Measurements from ENCODE around the gene CAMSAP1. TPM values are rescaled to one million over a fixed set of nuclear protein-coding genes. Genes with fewer than 3 reads are reported as not detected.

The CAMSAP1 gene
- total and polyA plus RNA-seq, 2 of the 4 experiments (the other 2 are of a cell fraction) = 8.2 to 19.5 TPM

DNA sequence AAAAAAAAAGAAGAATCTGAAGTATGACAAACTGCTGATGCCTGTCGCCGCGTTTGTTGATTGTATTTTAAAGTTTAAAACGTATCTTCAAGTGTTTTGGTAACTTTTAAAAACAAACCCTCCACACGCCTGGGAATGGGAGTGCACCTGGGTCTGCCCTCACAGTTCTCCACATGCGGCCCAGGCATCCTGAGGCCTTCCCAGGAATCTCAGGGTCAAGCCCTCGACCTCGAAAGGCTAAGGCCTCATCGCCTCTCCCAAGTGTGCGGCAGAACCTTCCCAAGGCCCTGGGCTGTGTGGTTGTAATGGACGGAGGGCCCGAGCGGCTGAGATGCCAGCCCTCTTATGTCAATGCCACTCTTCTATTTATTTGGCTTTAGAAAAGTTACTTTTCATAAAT lies 94.4 kb downstream of the CAMSAP1 start:
- WGBS, 2 experiments (ENCODE audit: extremely low coverage in 2 of 2, insufficient read length in 1 of 2) = 100% methylated on average over 1 of the region's 13 CpGs; no CpG with 5 or more reads in 1 of the 2 experiments
- Histone ChIP-seq H4K91ac (ENCODE audit: insufficient read depth, low read depth, low read length) (no peak overlapping the region), H2BK120ac (ENCODE audit: low read depth, low read length) (no peak overlapping the region), H3K27me3 (ENCODE audit: control insufficient read depth, insufficient read depth, low read length) (no peaks in the 10 kb centered on the region), H3K27ac (ENCODE audit: insufficient read depth, low read length) (no peak overlapping the region), H3K4me1 (ENCODE audit: control insufficient read depth, insufficient read depth, low read length) (no peaks in the 10 kb centered on the region), H3K9ac (ENCODE audit: low read depth, low read length) (no peak overlapping the region), H3K23ac (ENCODE audit: low read depth, low read length) (no peak overlapping the region), H2BK5ac (ENCODE audit: low read depth, low read length, poor library complexity, severe bottlenecking) (no peak overlapping the region), H3K36me3 (ENCODE audit: control insufficient read depth, insufficient read depth, low read length) (peaks cover 63% of the 10 kb centered on the region), H3K18ac (ENCODE audit: low read depth, low read length) (no peak overlapping the region), H4K20me1 (ENCODE audit: insufficient read depth, low read length) (0 out of 2 replicates have a peak, but pooled peaks cover 5% of the 10 kb centered on the region), H3K9me1 (ENCODE audit: insufficient read depth, low read length) (peaks cover 8% of the 10 kb centered on the region; the same call in 1 of the 2 replicates), H2AK9ac (replicated peaks; ENCODE audit: low read depth, low read length, poor library complexity) (no peak overlapping the region), H4K8ac (ENCODE audit: low read depth in 2 of 2, low read length in 2 of 2) (no peak overlapping the region), H2AK5ac (ENCODE audit: low read depth, low read length) (no peak overlapping the region), H2BK20ac (ENCODE audit: low read depth, low read length) (no peak overlapping the region), H3K56ac (ENCODE audit: extremely low read depth, insufficient read depth, low read length) (no peak overlapping the region), H4K5ac (ENCODE audit: low read depth, low read length) (no peak overlapping the region), H3K14ac (replicated peaks; ENCODE audit: low read depth, low read length) (no peak overlapping the region), H3K4ac (ENCODE audit: low read depth, low read length) (no peak overlapping the region), H2BK15ac (ENCODE audit: low read depth, low read length) (no peak overlapping the region), H3K9me3 (ENCODE audit: control insufficient read depth, insufficient read depth, low read length) (no peaks in the 10 kb centered on the region), H3K79me1 (ENCODE audit: low read depth in 1 of 2, low read length in 2 of 2) (peaks cover 0 to 3% of the 10 kb centered on the region in 2 experiments; a peak in 1 of 4 replicates), H3K4me3 (ENCODE audit: insufficient read depth, low read depth, low read length) (no peak overlapping the region), H2AFZ (replicated peaks; ENCODE audit: low read length, poor library complexity) (no peak overlapping the region), H3K4me2 (ENCODE audit: low read depth, low read length) (no peak overlapping the region)
- intact Hi-C loops (cut with micrococcal nuclease) = no loop called here
- ChIA-PET POLR2A (ENCODE audit: unreplicated experiment) (no interaction called here), CTCF (no interaction called here)
- in situ Hi-C loops (cut with MboI; ENCODE audit: low sequenced_read_pairs) = no loop called here
- no TSS peak for BruUV-seq (replicated peaks)
- TF ChIP-seq FOS (IDR thresholded peaks at IDR 0.05; ENCODE audit: low read depth, low read length) (no peak), CEBPB (IDR thresholded peaks at IDR 0.05; ENCODE audit: low read depth, low read length) (no peak), BHLHE40 (IDR thresholded peaks at IDR 0.05; ENCODE audit: low read depth, low read length) (no peak)
- TF ChIP-seq, protein P1, sequence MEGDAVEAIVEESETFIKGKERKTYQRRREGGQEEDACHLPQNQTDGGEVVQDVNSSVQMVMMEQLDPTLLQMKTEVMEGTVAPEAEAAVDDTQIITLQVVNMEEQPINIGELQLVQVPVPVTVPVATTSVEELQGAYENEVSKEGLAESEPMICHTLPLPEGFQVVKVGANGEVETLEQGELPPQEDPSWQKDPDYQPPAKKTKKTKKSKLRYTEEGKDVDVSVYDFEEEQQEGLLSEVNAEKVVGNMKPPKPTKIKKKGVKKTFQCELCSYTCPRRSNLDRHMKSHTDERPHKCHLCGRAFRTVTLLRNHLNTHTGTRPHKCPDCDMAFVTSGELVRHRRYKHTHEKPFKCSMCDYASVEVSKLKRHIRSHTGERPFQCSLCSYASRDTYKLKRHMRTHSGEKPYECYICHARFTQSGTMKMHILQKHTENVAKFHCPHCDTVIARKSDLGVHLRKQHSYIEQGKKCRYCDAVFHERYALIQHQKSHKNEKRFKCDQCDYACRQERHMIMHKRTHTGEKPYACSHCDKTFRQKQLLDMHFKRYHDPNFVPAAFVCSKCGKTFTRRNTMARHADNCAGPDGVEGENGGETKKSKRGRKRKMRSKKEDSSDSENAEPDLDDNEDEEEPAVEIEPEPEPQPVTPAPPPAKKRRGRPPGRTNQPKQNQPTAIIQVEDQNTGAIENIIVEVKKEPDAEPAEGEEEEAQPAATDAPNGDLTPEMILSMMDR (conservative IDR thresholded peaks at IDR 0.05; ENCODE audit: low read depth, low read length) = no peak
- TF ChIP-seq, protein P2, sequence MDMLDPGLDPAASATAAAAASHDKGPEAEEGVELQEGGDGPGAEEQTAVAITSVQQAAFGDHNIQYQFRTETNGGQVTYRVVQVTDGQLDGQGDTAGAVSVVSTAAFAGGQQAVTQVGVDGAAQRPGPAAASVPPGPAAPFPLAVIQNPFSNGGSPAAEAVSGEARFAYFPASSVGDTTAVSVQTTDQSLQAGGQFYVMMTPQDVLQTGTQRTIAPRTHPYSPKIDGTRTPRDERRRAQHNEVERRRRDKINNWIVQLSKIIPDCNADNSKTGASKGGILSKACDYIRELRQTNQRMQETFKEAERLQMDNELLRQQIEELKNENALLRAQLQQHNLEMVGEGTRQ (IDR thresholded peaks at IDR 0.05; ENCODE audit: low read depth, low read length) = no peak
- DNase-seq = no peak
- ATAC-seq (ENCODE audit: low read depth) = no peak
- dilution Hi-C loops (cut with HindIII; ENCODE audit: low sequenced_read_pairs, unreplicated experiment) = no loop called here

Data from IMR-90 (cell line).